GM19395 (cell line): ENCODE data around the gene LCNL1.

ENCODE experiments used
- ATAC-seq: cut with Tn5 transposase; IDR thresholded peaks from one replicate; pipeline ENCODE4 v1.9.1; 2021; ENCODE audit warnings: mild to moderate bottlenecking, moderate library complexity; ENCODE audit not compliant: unreplicated experiment

LCNL1 gene

DNA sequence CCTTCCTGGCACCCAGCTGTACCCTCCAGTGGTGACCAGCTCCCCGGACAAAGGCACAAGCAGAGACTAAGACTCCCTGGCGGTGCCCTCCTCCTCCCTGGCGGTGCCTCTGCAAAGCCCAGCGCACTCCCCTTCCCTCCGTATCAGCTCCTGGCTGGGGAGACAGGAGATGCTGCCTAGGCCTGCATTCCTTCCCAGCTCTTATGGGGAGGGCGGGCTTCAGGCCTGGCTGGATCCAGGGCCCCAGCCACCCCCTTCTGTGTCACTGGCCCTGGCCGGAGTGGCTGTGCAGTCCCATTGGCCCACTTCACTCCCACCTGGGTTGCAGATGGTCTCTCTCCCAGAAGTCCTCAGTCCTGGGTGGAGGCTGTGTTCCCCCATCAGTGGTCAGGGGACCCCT lies 24.3 kb upstream of the LCNL1 start:
- no peak for ATAC-seq

DNA sequence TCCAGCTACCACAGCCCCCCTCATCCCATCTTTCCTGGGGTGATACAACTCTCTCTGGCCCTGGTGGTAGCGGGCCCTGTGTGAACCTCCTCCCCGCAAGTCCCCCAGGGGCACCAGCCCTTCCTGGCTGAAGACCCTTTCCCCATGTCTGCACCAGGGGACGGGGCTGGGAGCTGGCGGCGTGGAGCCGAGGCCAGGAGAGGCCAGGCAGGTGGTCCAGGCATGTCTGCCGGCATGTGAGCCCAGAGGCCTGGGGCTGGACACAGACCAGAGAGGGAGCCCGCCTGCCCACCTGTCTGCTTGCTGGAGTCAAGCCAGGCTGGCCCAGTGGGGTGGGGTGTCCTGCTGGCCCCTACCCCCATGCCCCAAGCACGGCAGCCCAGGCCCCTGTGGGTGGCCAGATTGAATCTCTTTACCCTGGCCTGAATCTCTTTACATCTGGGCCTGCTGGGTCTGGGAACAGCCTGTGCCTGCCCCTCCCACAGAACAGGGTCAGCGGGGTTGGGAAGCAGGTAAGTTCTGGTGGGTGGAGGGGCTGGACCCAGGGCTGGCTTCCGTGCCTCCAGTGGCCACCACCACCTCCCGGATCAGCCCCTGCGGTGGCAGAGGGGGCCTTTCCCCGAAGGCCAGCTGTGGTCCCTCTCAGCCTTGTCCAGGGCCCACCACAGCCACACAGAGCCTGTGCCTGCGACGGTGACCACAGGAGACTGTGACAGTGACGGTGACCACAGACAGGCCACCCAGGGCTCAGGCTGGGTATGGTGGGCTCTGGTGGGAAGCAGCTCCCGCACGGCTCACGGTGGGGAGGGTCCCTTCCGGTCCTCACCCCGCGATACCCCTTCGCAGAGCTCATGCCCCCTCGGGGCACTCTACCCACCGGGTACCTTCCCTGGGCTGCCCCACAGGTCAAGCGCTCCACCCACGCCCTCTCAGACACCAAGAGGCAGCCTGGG lies 23.6 kb upstream of the LCNL1 start:
- no peak for ATAC-seq

DNA sequence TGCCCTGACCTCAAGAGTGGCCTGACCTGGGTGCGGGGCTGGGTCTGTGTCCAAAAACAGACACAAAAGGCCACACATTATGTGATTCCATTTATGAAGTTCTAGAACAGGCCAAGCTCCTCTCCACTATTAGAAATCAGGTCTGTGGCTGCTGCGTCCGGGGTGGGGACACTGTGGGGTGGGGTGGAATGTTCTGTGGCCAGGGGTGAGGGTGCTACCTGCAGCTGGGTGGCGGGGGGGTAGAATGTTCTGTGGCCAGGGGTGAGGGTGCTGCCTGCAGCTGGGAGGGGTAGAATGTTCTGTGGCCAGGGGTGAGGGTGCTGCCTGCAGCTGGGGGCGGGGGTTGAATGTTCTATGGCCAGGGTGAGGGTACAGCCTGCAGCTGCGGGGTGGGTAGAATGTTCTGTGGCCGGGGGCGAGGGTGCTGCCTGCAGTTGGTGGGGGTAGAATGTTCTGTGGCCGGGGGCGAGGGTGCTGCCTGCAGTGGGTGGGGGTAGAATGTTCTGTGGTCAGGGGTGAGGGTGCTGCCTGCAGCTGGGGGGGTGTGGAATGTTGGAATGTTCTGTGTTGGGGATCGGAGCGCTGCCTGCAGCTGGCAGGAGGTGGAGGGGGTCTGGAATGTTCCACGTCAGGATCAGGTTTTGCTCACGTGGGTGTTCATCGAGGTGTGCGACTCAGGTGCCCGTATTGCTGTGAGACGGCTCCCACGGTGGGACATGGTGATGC lies 22.4 kb upstream of the LCNL1 start:
- no peak for ATAC-seq

DNA sequence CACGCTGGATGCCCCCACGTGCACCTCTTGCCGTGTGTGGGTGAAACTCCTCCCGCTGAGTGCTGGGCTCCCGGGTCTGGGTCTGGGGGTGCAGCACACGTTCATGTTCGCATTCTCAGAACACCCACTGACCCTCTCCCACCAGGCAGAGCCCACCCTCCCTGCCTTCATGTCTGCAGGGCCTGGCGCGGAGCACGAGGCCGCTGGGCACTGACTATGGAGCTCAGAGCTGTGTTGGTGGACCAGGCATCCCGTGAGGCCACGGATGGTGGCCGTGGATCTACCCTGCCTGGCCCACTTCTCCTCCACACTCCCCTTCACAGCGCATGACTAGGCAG lies 21.9 kb upstream of the LCNL1 start:
- ATAC-seq: no peak

DNA sequence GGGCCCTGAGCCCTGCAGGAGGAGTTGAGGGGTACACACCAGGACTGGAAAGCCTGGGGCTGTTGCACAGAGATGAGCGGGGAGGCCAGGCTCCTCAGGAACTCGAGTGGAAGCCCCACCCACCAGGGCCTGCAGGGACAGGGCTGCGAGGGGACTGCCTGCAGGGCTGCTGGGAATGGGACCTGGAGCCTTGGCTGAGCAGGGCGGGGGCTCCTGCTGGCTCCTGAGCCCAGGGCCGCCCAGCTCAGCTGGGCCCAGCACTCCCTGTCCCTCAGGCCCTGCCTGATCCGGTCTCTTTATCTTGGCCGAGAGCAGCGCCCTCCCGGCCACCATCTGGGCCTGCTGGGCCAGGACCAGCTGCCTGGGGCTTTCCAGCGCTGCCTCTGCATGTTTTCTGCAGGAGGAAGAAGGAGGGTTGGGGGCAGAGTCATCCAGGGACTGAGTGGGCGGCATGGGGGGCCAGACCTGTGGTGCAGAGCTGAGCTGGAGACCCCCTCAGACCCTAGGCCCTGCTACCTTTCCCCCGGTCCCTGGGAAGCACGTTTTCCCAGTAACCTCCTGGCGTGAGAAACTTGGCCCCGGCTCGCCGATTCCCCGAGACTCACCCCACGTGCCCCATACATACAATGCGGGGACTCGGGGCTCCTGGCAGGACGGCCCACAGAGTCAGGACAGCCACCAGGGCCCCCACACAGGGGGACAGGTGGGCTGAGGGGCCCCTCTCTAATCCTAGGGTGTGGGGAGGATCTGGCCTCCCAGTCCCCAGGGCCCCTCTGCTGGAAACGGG lies 21.3 kb upstream of the LCNL1 start:
- ATAC-seq: no peak

DNA sequence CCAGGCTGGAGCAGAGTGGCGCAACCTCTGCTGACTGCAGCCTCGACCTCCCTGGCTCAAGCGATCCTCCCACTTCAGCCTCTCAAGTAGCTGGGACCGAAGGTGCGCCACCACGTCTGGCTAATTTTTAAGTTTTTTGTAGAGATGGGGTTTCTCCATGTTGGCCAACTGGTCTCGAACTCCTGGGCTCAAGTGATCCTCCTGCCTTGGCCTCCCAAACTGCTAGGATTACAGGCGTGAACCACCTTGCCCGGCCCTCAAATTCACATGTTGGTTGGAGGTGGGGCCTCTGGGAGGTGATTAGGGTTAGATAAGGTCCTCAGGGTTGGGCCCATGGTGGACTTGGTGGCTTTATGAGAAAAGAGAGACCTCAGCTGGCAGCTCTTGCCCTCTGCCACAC lies 20.6 kb upstream of the LCNL1 start:
- no peak for ATAC-seq

DNA sequence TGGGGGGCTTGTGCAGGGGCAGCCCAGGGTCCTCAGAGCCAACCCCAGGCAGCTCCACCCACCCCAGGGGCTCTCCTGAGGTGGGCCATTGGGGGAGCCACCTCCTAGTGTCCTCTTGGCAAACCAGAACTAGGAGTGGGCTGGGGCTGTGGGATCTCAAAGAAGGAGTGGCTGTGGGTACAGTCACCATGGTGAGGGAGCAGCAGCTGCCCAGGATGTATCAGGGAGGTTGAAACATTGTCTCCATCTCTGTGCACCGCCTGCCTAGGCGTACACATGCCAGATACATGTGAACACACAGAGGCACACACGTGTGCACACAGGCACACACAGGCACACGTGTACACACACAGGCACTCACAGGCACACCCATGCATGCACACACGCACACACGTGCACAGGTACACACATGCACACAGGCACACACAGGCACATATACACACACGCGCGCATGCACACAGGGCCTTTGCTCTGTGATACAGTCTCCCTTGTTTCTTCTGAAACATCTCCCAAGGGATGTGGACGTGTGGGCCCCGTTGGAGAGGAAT lies 20.0 kb upstream of the LCNL1 start:
- no peak for ATAC-seq

DNA sequence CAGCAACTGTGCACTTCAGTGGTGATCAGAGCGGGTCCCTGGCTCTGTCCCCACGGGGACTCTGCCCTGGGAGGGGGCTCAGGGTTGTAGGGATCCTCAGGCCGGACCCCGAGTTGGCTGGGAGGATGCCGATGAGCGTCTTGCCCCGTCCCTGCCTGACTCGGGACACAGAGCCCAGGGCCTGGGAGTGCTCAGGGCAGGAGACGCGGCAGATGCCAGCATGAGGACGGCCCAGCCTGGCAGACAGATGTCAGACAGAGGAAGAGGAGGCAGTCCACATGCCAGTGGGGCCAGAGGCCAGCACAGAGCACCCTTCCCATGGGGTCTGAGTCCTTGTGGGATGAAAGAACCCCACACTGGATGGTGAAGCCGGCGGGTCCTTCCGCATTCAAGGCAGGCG lies 19.5 kb upstream of the LCNL1 start:
- no peak for ATAC-seq

DNA sequence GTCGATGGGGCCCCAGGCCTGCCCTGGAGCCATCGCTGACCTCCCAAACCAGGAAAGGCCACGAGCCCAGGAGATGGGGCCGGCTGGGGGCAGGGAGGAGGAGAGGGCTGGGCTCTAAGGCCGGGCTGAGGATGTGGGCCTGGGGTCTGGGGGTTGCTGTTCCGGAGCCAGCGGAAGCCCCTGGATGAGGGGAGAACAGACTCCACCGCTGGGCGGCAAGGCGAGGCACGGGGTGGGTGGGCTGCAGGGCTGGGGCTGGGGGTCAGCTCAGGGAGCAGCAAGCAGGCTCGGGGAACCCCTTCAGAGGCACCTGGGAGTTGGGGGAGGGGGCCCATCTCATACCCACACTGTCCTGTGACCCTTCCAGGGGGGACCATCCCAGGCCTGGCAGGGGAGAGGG lies 19.0 kb upstream of the LCNL1 start:
- no peak for ATAC-seq

DNA sequence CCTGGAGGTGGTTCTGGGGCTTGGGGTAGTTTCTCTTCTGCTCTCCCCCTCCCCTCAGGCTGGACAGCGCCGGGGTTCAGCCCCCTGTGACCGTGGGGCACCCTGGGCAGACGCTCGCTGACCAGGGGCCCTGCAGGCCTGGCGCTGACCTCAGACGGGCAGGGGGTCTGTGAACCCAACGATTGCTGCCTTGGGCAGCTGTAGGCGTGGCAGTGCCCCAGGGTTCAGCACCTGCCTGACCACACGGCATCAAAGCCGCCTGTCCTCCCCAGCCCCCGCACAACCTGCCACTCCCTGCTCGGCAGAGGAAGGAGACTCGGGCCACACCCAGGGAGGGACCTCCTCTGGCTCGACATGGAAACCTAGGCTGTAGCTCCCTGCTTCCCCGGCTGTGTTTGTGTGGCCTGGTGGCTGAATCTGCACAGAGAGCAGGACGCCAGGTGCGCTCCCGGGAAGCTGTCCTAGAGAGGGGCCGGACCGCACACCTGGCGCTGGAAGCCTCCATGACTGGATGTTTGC lies 18.6 kb upstream of the LCNL1 start:
- no peak for ATAC-seq

DNA sequence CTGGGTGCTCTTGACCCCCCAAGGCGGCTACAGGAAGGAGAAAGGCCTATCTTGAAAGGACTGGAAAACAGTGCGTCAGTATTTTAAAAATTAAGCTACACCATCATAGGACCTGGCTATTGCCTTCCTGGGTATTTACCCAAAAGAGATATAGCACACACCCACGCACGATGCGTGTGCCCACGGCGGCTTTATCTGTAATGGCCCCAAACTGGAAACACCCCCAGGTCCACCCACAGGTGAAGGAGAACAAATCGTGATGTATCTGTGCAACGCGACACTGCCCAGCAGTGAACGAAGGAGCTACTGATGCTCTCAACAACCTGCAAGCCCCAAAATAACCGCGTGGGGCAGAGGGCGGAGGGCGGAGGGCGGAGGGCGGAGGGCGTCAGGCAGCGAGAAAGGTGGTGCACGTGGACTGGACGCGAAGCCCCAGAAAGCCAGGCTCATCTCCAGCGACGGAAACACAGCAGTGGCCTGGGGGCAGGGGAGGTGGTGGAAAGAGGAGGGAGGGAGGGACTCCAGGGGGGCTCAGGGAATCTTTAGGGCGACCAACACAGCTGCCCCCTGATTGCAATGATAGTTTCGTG lies 17.9 kb upstream of the LCNL1 start:
- ATAC-seq: no peak

DNA sequence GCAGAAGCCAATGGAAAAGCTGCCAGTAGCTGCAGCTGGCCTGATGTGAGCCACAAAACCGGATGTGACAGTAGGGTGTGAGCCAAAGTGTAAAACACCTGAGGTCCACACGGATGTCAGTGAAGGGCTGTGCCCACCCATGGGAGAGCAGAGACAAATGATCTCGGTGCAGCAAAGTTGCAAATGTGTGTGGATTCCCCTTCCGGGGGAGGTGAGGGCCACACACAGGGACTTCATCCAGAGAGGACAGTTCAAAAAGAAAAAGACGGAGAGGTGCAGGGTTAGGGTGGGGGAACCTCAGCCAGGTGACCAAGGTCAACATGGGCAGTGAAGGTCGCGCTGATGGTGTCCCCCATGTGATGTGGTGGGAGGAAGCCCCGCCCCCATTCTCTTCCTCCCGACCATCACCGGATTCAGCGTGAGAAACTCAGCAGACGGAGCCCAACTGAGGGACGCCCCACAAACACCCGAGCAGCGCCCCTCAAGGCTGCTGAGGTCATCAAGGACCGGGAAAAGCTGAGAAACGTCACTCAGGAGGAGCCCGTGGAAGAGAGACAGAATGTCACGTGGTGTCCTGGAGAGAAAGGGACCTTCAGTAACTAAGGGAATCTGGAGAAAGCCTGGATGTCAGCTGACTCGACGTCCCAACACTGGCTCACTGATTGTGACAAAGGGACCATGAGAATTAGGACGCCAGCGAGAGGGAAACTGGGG lies 16.9 kb upstream of the LCNL1 start:
- ATAC-seq: no peak

DNA sequence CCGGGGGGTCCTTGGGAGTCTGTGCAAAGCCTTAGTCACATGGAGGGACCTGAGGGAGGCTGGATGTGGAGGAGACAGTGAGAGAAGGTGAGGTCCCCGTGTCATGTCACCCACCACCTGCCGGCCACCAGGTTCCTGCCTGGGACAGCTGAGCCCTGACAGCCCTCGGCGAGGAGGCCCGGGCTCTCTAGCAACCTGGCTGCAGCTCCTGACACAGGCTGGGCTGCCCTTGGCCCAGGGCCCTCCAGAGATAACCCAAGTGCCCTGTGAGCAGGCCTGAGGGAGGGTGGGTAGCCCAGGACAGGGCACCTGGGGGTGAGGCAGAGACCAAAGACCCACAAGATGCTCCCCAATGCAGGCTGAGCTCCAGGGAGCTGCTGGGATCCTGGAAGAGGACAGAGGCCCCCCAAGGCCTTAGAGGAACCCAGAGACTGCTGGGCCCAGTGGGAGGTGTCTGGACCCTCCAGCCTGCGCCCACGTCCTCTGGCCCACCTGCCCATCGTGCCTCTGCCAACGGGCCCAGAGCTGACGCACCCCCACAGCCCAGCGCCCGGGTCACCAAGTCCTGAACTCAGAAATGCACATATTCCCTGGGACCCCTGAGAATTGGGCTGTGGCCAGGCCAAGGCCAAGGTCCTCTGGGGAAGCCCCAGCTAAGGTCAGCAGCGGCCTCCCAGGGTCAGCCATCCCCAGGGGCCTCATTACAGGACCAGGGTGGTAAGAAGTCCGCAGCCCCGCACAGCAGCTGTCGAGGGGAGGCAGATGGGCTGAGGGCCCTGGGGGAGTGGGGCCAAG lies 14.3 kb upstream of the LCNL1 start:
- no peak for ATAC-seq

DNA sequence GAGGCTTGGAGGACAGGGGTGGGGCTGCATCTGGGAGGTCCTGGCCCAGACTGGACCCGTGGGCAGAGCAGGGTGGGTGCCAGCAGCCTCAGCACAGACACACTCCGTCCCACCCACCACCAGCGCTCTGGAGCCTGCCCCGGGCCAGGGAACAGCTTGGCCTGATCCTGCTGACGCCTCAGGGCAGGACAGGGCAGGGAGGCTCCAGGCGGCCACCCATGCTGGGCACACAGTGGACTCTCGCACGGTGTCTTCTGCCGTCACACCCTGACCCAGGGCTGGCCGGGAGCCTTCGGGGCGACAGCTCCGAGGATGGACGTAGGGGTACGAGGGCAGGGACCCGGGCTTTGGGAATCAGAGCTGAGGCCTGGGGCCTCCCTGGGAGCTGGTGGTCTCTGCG lies 13.6 kb upstream of the LCNL1 start:
- ATAC-seq: no peak

DNA sequence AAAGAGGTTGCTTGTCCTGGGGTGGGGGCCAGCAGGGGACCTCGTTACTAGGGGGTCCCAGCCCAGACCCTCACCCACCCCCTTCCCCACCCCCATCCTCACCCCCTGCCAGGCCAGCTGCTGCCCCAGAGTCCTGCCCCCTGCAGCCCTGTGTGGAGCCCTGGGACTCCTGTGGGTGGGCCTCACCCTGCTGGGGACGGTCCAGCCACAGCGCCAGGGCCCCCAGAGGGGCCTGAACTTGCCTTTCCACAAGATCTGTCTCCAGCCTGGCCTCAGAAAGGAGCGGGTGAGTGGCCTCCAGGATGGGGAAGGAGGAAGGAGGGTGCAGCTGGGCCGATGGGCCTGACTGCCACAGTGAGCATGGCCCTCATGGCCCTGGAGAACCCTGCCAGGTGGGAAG lies 13.0 kb upstream of the LCNL1 start:
- no peak for ATAC-seq

DNA sequence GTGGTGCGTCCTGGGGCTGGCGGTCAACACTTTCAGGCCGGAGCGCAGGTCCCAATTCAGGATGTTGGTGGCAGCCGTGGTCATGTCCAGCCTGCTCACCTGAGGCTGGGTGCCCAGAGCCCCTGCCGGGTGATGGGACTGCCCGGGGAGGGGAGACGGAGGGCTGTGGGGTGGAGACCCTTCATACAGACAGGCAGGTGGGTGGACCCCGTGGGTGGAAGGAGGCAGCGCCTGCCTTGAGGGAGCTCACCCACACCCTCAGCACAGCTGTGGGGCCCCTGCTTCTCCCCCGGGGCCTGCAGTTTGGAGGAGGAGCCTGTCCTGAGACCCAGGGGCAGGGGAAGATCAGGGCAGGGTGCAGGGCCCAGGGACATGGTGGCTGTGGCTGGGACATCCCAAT lies 12.4 kb upstream of the LCNL1 start:
- no peak for ATAC-seq

DNA sequence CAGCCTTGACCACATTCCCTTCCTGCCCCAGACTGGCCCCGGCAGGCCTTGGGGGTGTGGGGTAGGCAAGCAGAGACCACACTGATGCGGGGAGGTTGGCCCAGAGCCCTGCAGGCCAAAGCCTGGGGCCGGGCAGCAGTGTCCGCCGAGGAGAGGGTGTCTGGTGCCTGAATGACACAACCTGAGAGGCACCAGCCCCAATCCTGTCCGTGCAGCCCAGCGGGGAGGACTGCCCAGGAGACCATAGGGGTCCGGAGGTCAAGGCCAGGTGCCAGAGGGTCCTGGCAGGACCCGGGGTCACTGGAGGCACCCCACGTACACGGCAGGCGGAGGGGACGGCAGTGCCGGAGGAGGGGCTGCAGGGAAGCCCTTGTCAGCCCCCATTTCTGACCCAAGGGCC lies 11.0 kb upstream of the LCNL1 start:
- no peak for ATAC-seq

DNA sequence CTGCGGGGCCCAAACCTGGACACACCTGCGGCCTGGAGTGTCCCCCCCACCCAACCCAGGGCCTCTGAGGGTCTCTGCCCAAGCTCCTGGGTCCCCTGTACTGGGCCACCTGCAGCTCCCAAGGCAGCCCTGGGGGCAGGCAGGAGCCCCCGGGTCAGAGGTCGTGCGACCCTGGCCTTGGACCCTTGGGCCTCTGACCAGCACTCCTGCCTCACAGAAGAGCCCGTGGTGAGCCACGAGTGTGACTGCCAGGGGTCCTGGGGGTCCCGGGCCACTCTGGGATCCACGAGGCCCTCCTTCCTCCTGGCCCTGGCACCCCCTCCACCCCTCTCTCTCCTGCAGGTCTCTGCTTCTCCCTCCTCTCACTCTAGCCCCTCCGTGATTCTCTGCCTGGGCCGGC lies 10.5 kb upstream of the LCNL1 start:
- ATAC-seq: no peak

DNA sequence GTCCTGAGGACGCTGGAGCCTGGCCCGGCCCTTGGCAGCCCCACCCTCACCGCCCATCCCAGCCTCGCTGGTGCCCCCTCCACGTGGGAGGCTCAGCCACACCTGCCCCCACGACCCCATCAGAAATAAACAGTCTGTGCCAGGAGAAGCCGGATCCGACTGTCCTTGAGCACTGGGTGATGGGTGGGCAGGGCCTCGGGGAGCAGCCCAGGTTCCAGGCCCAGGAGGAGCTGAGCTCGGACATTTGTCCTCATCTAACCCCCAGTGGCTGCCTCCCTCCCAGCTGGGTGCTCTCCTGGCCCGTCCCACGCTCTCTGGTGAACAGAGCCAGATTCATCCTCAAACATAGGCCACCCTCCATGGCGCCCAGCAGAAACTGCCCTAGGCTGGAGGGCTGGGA lies 10.1 kb upstream of the LCNL1 start:
- no peak for ATAC-seq
